B cell (primary cell): ENCODE results near the gene DAB1. TPM values are rescaled to one million over a fixed set of nuclear protein-coding genes. Genes with fewer than 3 reads are reported as not detected.

Experiments
- ATAC-seq: fragments of 200-7000 bp; cut with Tn5 transposase; one replicate; pipeline ENCODE4 v1.10.0; 2021; ENCODE audit warnings: low read depth, mild to moderate bottlenecking, moderate number of reproducible peaks, moderate library complexity
- CTCF ChIA-PET: fragments of 350-600 bp; sonication (Branson Sonifier 250); formaldehyde crosslinking; loops from one replicate; lab custom pipeline; 2021; ENCODE audit warnings: antibody characterized with exemption, inconsistent platforms; lab: Charles Lee
- POLR2A ChIA-PET: fragments of 350-600 bp; sonication (Branson Sonifier 250); formaldehyde crosslinking; loops from one replicate; lab custom pipeline; 2021; ENCODE audit warnings: antibody characterized with exemption; lab: Charles Lee
- DNase-seq: peaks from one replicate; pipeline ENCODE4 v3.0.0; 2013
- H2AFZ ChIP-seq: 2 replicates; pipeline ENCODE4 v1.6.1; 2012; ENCODE audit warnings: mild to moderate bottlenecking, low read depth, low read length; ENCODE audit not compliant: insufficient read depth, poor library complexity, severe bottlenecking
- H3K27ac ChIP-seq, 2 donors: 1 replicate in 1 of 2; 2 replicates in 1 of 2; pipeline ENCODE4 v1.5.1; 2012 to 2013; ENCODE audit warnings: low read length in 2 of 2, mild to moderate bottlenecking in 2 of 2, moderate library complexity in 1 of 2
- H3K27me3 ChIP-seq, 4 experiments: fragments of 200-600 bp in 1 of 4; sonication (generic) in 1 of 4; replicated peaks in 1 of 4; 1 replicate in 2 of 4; 2 replicates in 2 of 4; pipeline versions ENCODE4 v1.6.1 to v1.7.0; 2013 to 2016; ENCODE audit warnings: low read length in 3 of 4, mild to moderate bottlenecking in 2 of 4, mixed read lengths in 1 of 4, moderate library complexity in 1 of 4; ENCODE audit not compliant: insufficient read depth in 4 of 4, control insufficient read depth in 3 of 4; ENCODE audit errors: control extremely low read depth in 1 of 4
- H3K36me3 ChIP-seq, 2 experiments: replicated peaks in 1 of 2; 1 replicate in 1 of 2; 2 replicates in 1 of 2; pipeline versions ENCODE4 v1.6.1 to v1.7.1; 2013; ENCODE audit warnings: low read length in 1 of 2; ENCODE audit not compliant: insufficient read depth in 2 of 2, control insufficient read depth in 1 of 2; ENCODE audit errors: control extremely low read depth in 1 of 2, extremely low read depth in 1 of 2
- H3K4me1 ChIP-seq, 2 donors: fragments of 200-600 bp in 1 of 2; sonication (generic) in 1 of 2; 1 replicate in 1 of 2; 2 replicates in 1 of 2; pipeline versions ENCODE4 v1.5.1 to v1.6.1; 2013 to 2017; ENCODE audit warnings: low read length in 2 of 2; ENCODE audit not compliant: control insufficient read depth in 2 of 2, insufficient read depth in 2 of 2
- H3K4me2 ChIP-seq: replicated peaks from 2 replicates; pipeline ENCODE3; 2012; ENCODE audit warnings: mild to moderate bottlenecking, low read depth, low read length; ENCODE audit not compliant: poor library complexity, severe bottlenecking
- H3K4me3 ChIP-seq, 5 experiments: fragments of 200-600 bp in 1 of 5; sonication (generic) in 1 of 5; 1 replicate in 3 of 5; 2 replicates in 2 of 5; pipeline versions ENCODE4 v1.5.1 to v1.7.0; 2011 to 2016; ENCODE audit warnings: low read length in 4 of 5, mild to moderate bottlenecking in 4 of 5, low read depth in 2 of 5, control low read depth in 1 of 5, moderate library complexity in 1 of 5; ENCODE audit not compliant: insufficient read depth in 1 of 5; ENCODE audit errors: control extremely low read depth in 1 of 5, extremely low read depth in 1 of 5
- H3K79me2 ChIP-seq: fragments of 200-600 bp; sonication (generic); one replicate; pipeline ENCODE4 v1.6.0; 2016; ENCODE audit warnings: low read length; ENCODE audit not compliant: control insufficient read depth, insufficient read depth
- H3K9ac ChIP-seq: fragments of 200-600 bp; sonication (generic); 2 replicates; pipeline ENCODE4 v1.6.1; 2017; ENCODE audit warnings: mild to moderate bottlenecking, low read length, moderate library complexity
- H3K9me3 ChIP-seq, 3 donors: one replicate each; pipeline versions ENCODE4 v1.6.1 to v1.7.1; 2013; ENCODE audit warnings: low read length in 2 of 3; ENCODE audit not compliant: control insufficient read depth in 2 of 3, insufficient read depth in 1 of 3; ENCODE audit errors: control extremely low read depth in 1 of 3
- H4K20me1 ChIP-seq: 2 replicates; pipeline ENCODE4 v1.6.0; 2012; ENCODE audit warnings: mild to moderate bottlenecking, low read length; ENCODE audit not compliant: insufficient read depth, control insufficient read depth, poor library complexity, severe bottlenecking
- H3K27ac Mint-ChIP-seq: one replicate; pipeline ENCODE4 v1.8.0; 2021; ENCODE audit warnings: mixed read lengths
- H3K27me3 Mint-ChIP-seq: one replicate; pipeline ENCODE4 v1.8.0; 2021; ENCODE audit warnings: mixed read lengths
- H3K4me1 Mint-ChIP-seq: one replicate; pipeline ENCODE4 v1.8.0; 2021; ENCODE audit warnings: mixed read lengths
- H3K4me3 Mint-ChIP-seq: one replicate; pipeline ENCODE4 v1.8.0; 2021; ENCODE audit warnings: mixed read lengths
- H3K9me3 Mint-ChIP-seq: one replicate; pipeline ENCODE4 v1.8.0; 2022; ENCODE audit warnings: mixed read lengths; ENCODE audit not compliant: insufficient read depth
- EZH2 ChIP-seq: IDR thresholded peaks from 2 replicates; pipeline ENCODE4 v1.6.1; 2012; ENCODE audit warnings: borderline replicate concordance, low read depth, mild to moderate bottlenecking, moderate library complexity, low read length; ENCODE audit not compliant: insufficient read depth, poor library complexity, severe bottlenecking
- WGBS: methylation state at CpG from one replicate; pipeline ENCODE4 v1.1.5; 2013; ENCODE audit warnings: missing lambda C conversion rate; ENCODE audit not compliant: insufficient coverage; 5-methylcytosine and 5-hydroxymethylcytosine counted together
- intact Hi-C: fragments of 100-400 bp; cut with micrococcal nuclease; formaldehyde crosslinking; loops from one replicate; pipeline ENCODE4 v1.10.0; 2022
- polyA plus RNA-seq: library from polyadenylated mRNA; depleted of rRNA; stranded (reverse); fragments of >200 nt; gene quantifications from 2 replicates; pipeline ENCODE4 v1.2.3, GENCODE V29; 2012
- total RNA-seq, 2 donors: library from RNA; stranded (reverse); fragments of 120-200 nt in 1 of 2; gene quantifications; 1 replicate in 1 of 2; 2 replicates in 1 of 2; pipeline versions ENCODE4 v1.2.3 to v1.2.4, GENCODE V29; 2013 to 2022
- TF ChIP-seq, protein P1 (sequence below): fragments of 200-600 bp; IDR thresholded peaks from one replicate; pipeline ENCODE4 v1.8.0; 2022; ENCODE audit warnings: antibody characterized with exemption, mild to moderate bottlenecking

Gene DAB1
- total and polyA plus RNA-seq, 2 donors (not counting 1 experiment from before 2014, with no cell fraction given) = not detected

DNA sequence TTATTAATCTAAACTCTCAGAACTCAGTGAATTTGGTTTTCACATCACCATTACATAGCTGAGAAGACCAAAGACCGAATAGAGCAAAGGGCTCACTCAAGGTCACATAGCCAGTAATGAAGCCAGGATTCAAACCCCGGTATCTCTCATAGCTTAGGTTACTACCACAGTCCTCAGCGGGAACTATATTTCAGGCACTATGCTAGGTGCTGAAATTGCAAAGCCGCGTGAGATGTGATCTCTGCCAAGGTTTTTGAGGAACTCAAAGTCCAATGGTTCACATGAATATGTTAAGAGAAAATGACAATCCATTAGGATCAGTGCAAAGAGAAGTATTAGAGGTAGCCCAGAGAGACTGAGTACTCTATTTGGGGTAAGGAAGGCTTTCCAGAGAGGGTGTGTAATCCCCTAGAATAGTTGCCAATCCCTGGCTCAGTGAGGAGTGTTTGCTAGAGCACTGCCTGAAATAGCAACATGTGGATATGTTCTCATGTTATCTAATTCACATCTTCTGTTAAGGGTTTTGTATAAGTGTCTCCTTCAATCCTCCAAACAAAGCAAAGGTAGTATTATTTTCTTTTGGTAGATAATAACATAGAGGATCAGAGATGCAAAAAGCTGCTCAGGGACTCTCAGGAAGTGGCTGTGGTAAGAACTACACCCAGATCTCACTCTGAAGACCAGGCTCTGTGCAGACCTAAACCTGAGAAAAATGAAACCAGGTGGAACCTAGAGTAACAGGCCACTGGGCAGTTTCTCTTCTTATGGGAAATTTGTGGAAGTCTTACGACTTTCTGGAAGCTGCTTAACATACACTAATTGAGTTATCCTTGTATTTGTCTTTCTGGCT lies 365.0 kb downstream of the DAB1 start:
- ChIA-PET CTCF (no interaction called here), POLR2A (no interaction called here)
- H3K9me3 Mint-ChIP-seq = no peaks in the 10 kb centered on the region
- ATAC-seq = no peak
- H3K27ac Mint-ChIP-seq = no peak overlapping the region
- TF ChIP-seq, protein P1, sequence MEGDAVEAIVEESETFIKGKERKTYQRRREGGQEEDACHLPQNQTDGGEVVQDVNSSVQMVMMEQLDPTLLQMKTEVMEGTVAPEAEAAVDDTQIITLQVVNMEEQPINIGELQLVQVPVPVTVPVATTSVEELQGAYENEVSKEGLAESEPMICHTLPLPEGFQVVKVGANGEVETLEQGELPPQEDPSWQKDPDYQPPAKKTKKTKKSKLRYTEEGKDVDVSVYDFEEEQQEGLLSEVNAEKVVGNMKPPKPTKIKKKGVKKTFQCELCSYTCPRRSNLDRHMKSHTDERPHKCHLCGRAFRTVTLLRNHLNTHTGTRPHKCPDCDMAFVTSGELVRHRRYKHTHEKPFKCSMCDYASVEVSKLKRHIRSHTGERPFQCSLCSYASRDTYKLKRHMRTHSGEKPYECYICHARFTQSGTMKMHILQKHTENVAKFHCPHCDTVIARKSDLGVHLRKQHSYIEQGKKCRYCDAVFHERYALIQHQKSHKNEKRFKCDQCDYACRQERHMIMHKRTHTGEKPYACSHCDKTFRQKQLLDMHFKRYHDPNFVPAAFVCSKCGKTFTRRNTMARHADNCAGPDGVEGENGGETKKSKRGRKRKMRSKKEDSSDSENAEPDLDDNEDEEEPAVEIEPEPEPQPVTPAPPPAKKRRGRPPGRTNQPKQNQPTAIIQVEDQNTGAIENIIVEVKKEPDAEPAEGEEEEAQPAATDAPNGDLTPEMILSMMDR = no peak
- no peak for TF ChIP-seq EZH2
- no peak overlapping the region for H3K4me3 ChIP-seq
- H3K27me3 Mint-ChIP-seq = no peaks in the 10 kb centered on the region
- 92% methylated on average over 4 of the region's 6 CpGs for WGBS
- no peaks in the 10 kb centered on the region for H4K20me1 ChIP-seq
- H3K4me1 ChIP-seq = no peaks in the 10 kb centered on the region
- H3K9me3 ChIP-seq = no peaks in the 10 kb centered on the region
- intact Hi-C loops = no loop called here
- H3K4me1 Mint-ChIP-seq = no peaks in the 10 kb centered on the region
- H3K9ac ChIP-seq = no peak overlapping the region
- no peak overlapping the region for H3K4me3 Mint-ChIP-seq
- H3K79me2 ChIP-seq = no peaks in the 10 kb centered on the region
- no peak for DNase-seq
- H3K4me2 ChIP-seq = no peak overlapping the region
- no peak overlapping the region for H2AFZ ChIP-seq
- H3K27me3 ChIP-seq = no peaks in the 10 kb centered on the region
- H3K36me3 ChIP-seq = no peaks in the 10 kb centered on the region
- H3K27ac ChIP-seq = no peak overlapping the region

DNA sequence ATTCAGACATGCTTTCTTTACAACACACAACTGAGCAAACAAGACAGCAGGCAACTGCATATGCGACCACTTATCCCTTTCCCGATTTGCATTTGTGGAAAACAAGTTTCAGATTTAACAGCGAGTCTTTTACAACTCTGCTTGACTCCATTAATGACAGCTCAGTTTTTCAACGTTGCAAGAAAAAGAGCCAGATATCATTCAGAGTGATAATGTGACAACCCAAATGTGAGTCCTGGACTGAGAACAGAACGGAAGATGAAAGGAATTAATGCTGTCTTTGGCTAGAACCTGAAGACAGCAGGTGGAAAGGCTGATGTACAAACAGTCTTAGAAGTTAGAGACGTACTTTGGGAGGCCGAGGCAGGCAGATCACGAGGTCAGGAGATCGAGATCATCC lies 375.0 kb downstream of the DAB1 start:
- Histone ChIP-seq H3K4me1 (no peaks in the 10 kb centered on the region), H2AFZ (no peak overlapping the region), H3K27me3 (no peaks in the 10 kb centered on the region), H3K36me3 (no peaks in the 10 kb centered on the region), H3K9ac (no peak overlapping the region), H3K9me3 (no peaks in the 10 kb centered on the region), H3K4me2 (no peak overlapping the region), H3K79me2 (no peaks in the 10 kb centered on the region), H4K20me1 (no peaks in the 10 kb centered on the region), H3K27ac (no peak overlapping the region), H3K4me3 (no peak overlapping the region)
- TF ChIP-seq EZH2 = no peak
- TF ChIP-seq, protein P1 = no peak
- Mint-ChIP-seq H3K9me3 (no peaks in the 10 kb centered on the region), H3K4me1 (no peaks in the 10 kb centered on the region), H3K27ac (no peak overlapping the region), H3K27me3 (peaks cover 24% of the 10 kb centered on the region), H3K4me3 (no peak overlapping the region)
- intact Hi-C loops = no loop called here
- ChIA-PET POLR2A (no interaction called here), CTCF (no interaction called here)
- ATAC-seq = no peak
- DNase-seq = no peak
- WGBS = 57% methylated on average over 5 of the region's 9 CpGs
